Measurements from ENCODE around the gene RNU1-1.
"Not testable (repeated sequence)": the region's sequence is repeated elsewhere in the genome, so short reads cannot be mapped to it uniquely, and the experiment has no call there.

DNA sequence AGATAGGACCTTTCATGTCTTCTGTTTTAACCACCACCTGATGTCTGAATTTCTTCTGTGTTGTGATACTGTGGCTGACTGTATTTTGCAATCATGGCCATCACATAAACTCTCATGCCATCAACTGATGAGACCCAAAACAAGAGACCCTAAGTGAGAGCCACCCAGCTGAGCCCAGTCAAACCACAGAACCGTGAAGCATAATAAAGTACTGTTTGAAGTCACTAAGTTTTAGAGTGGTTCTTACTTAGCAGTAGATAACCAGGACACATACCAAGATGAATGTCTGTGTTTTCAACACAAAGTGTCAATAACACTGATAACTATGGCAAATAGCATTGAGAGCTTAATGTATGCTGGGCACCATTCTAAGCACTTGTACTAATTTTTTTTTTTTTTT is 35.5 kb upstream of the RNU1-1 start:
- TF ChIP-seq HDAC2 (IDR thresholded peaks at IDR 0.05); CTCF (IDR thresholded peaks at IDR 0.05 in 2 of 3, conservative IDR thresholded peaks at IDR 0.05 in 1 of 3; ENCODE audit: control insufficient read depth in 2 of 3, extremely low read depth in 1 of 3, insufficient read depth in 1 of 3, low read depth in 3 of 3, low read length in 3 of 3); TARDBP (IDR thresholded peaks at IDR 0.05; ENCODE audit: borderline replicate concordance); EP300 (IDR thresholded peaks at IDR 0.05; ENCODE audit: borderline replicate concordance in 1 of 2, control insufficient read depth in 1 of 2, low read depth in 2 of 2, low read length in 2 of 2); POLR2A (IDR thresholded peaks at IDR 0.05; ENCODE audit: low read depth, low read length); FOXM1 (IDR thresholded peaks at IDR 0.05; ENCODE audit: low read depth, low read length); POLR2AphosphoS5 (IDR thresholded peaks at IDR 0.05; ENCODE audit: low read length); TBL1XR1 (IDR thresholded peaks at IDR 0.05; ENCODE audit: low read depth, low read length); JUND (IDR thresholded peaks at IDR 0.05; ENCODE audit: low read depth, low read length); RAD51 (IDR thresholded peaks at IDR 0.05): not testable (repeated sequence)
- TF ChIP-seq, protein P1, sequence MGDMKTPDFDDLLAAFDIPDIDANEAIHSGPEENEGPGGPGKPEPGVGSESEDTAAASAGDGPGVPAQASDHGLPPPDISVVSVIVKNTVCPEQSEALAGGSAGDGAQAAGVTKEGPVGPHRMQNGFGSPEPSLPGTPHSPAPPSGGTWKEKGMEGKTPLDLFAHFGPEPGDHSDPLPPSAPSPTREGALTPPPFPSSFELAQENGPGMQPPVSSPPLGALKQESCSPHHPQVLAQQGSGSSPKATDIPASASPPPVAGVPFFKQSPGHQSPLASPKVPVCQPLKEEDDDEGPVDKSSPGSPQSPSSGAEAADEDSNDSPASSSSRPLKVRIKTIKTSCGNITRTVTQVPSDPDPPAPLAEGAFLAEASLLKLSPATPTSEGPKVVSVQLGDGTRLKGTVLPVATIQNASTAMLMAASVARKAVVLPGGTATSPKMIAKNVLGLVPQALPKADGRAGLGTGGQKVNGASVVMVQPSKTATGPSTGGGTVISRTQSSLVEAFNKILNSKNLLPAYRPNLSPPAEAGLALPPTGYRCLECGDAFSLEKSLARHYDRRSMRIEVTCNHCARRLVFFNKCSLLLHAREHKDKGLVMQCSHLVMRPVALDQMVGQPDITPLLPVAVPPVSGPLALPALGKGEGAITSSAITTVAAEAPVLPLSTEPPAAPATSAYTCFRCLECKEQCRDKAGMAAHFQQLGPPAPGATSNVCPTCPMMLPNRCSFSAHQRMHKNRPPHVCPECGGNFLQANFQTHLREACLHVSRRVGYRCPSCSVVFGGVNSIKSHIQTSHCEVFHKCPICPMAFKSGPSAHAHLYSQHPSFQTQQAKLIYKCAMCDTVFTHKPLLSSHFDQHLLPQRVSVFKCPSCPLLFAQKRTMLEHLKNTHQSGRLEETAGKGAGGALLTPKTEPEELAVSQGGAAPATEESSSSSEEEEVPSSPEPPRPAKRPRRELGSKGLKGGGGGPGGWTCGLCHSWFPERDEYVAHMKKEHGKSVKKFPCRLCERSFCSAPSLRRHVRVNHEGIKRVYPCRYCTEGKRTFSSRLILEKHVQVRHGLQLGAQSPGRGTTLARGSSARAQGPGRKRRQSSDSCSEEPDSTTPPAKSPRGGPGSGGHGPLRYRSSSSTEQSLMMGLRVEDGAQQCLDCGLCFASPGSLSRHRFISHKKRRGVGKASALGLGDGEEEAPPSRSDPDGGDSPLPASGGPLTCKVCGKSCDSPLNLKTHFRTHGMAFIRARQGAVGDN (IDR thresholded peaks at IDR 0.05), result not testable (repeated sequence)
- TF ChIP-seq, protein P2, sequence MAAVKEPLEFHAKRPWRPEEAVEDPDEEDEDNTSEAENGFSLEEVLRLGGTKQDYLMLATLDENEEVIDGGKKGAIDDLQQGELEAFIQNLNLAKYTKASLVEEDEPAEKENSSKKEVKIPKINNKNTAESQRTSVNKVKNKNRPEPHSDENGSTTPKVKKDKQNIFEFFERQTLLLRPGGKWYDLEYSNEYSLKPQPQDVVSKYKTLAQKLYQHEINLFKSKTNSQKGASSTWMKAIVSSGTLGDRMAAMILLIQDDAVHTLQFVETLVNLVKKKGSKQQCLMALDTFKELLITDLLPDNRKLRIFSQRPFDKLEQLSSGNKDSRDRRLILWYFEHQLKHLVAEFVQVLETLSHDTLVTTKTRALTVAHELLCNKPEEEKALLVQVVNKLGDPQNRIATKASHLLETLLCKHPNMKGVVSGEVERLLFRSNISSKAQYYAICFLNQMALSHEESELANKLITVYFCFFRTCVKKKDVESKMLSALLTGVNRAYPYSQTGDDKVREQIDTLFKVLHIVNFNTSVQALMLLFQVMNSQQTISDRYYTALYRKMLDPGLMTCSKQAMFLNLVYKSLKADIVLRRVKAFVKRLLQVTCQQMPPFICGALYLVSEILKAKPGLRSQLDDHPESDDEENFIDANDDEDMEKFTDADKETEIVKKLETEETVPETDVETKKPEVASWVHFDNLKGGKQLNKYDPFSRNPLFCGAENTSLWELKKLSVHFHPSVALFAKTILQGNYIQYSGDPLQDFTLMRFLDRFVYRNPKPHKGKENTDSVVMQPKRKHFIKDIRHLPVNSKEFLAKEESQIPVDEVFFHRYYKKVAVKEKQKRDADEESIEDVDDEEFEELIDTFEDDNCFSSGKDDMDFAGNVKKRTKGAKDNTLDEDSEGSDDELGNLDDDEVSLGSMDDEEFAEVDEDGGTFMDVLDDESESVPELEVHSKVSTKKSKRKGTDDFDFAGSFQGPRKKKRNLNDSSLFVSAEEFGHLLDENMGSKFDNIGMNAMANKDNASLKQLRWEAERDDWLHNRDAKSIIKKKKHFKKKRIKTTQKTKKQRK (IDR thresholded peaks at IDR 0.05; ENCODE audit: low read depth, low read length), result not testable (repeated sequence)

All from GM12878 (cell line).